RKO (cell line): Measurements from ENCODE around the gene IRF5.

Source experiments
- DNase-seq: peaks from one replicate; pipeline ENCODE4 v3.0.0-alpha.2; 2016; ENCODE audit warnings: low spot score

Gene IRF5, protein sequence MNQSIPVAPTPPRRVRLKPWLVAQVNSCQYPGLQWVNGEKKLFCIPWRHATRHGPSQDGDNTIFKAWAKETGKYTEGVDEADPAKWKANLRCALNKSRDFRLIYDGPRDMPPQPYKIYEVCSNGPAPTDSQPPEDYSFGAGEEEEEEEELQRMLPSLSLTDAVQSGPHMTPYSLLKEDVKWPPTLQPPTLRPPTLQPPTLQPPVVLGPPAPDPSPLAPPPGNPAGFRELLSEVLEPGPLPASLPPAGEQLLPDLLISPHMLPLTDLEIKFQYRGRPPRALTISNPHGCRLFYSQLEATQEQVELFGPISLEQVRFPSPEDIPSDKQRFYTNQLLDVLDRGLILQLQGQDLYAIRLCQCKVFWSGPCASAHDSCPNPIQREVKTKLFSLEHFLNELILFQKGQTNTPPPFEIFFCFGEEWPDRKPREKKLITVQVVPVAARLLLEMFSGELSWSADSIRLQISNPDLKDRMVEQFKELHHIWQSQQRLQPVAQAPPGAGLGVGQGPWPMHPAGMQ

GRCh38 chr7:128937647-128938543, at the start of gene IRF5:
IRF5 (plus strand) TSS chr7:128937927; CDS start chr7:128942082, 4,155 bp downstream.
- peak; percentile 86 for DNase-seq

DNA sequence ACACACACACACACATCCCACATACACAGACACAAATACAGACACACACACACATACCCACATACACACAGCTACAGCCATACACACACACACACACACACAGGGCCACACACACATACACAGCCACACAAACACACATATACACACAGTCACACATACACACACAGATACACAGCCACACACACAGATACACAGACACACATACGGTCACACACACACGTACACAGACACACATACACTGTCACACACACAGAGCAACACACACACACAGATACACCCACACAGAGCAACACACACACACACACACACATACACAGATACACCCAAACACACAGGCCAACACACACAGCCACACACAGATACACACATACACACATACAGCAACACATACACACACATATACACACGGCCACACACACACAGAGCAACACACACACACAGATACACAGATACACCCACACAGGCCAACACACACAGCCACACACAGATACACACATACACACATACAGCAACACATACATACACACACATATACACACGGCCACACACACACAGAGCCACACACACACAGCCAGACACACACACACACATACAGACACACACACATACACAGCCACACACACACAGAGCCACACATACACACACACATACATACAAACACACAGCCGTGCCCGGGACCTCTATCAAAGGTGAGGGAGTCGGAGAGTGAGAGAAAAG, 49.5 kb upstream of the IRF5 start:
- no peak for DNase-seq

DNA sequence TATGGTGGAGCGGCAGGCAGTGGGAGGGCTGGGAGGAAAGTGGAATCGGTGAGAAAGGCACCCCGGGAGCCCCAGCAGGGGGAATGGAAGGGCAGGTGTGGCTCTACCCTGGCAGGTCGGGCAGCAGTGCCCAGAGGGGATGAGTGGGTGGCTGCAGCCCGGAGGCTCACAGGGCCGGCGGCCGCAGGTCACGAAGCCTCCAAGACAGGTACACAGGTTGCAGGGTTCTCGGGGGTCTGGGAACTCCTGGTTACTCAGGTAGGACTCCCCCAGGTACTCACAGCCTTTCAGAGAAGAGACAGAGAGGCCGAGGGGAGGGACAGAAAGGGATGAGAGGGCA, 49.0 kb upstream of the IRF5 start:
- DNase-seq = no peak

DNA sequence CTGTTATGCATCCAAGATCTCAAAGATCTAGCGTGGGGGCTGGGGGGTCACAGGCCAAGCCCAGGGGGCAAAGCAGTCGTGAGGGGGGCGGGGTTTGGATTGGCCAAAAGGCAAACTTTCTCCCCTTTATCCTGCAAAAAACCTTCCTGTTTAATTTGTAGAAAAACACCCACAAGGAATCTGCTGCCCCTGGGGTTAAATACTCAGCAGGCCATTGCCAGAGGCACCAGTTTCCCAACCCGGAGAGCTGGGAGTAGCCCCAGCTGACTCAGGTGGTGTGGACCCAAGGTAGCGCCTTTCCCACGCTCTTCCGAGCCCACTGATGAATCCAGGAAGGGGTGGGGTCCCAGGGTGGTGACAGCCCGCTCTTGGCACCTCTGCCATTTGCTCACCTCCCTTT, 48.6 kb upstream of the IRF5 start:
- no peak for DNase-seq

DNA sequence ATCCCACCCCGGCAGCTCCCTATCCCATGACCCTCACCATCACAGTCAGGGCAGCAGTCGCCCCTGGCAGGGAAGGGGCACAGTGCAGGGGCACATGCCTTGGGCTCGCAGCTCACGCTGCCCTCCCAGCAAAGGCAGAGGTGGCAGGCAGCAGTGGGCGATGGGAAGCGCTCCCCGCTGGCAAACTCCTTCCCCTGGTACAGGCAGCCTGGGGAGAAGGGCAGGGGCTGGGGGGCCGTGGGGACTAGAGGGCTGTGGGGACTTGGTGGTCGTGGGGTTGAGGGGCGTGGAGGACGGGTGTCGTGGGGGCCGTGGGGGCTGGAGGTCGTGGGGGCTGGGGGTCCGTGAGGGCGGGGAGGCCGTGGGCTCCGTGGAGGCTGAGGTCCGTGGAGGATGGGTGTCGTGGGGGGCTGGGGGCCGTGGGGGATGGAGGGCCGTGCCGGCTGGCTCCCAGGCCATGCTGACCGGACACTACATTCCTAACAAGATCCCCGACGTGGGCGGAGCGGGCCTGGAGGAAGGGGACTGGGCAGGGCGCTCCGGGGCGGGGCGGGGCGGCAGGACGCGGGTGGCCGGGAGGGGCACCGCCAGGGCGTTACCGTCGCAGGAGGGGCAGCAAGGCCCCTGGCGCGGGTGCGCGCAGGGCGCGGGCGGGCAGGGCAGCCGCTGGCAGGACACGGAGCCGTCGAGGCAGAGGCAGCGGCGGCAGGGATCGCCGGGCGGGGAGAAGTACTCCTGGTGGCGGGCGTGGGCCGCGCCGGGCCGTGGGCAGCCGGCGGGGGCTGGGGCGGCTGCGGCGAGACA, 47.2 kb upstream of the IRF5 start:
- no peak for DNase-seq

- no peak for DNase-seq
These were observed 46.4 kb upstream of the IRF5 start for GRCh38 chr7:128891110-128891941.

GRCh38 chr7:128891942-128892269, 45.8 kb upstream of the IRF5 start:
- no peak for DNase-seq

- DNase-seq = no peak
These were observed 45.0 kb upstream of the IRF5 start for GRCh38 chr7:128892521-128893250.

DNA sequence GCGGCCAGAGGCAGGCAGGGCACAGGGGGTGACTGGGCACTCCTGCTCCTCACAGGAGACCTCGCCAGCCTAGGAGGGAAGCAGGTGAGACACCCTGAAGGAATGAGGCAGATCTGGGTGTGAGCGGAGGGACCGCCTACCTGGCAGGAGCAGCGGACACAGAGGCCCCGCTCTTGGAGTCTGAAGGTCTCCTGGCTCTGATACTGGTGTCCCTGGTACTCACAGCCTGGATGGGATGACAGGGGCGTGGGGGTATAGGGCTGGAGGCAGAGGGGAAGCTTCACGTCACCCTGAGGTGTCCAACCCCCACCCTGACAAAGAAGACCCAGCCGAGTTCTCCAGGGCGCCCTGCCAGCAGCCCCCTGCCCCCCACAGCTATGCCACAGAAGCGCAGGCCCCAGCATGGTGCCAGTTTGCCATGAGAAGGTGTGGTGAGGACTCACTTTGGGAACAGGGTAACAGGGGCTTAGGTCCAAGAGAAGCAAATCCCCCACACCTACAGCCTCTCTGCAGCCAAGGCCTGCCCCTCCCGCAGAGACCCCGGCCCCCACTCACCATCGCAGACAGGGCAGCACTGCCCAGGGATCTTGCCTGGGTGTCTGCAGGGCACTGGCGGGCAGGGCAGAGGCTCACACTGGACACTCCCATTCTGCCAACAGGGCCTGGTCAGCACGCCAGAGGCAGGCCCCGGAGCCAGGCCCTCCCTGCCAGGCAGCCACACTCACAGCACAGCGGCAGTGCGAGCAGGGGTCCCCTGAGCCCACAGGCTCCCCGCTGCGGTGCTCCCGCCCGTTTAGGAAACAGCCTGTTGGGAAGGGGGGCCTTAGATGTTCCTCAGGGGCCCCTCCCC, 44.3 kb upstream of the IRF5 start:
- DNase-seq = no peak

GRCh38 chr7:128894101-128894440, 43.7 kb upstream of the IRF5 start:
- no peak for DNase-seq

DNA sequence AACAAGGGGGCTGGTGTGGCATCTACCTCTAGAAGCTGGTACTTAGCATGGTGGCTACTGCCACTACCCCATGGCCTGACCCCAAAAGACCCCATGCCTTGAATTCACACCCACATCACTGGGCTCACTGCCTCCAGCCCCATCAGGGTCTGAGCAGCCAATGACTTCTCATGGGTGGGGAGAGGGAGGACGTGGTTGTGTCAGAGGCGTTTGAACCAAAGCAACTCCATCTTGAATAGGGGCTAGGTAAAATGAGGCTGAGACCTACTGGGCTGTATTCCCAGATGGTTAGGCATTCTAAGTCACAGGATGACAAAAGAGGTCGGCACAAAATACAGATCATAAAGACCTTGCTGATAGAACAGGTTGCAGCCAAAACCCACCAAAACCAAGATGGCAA, 42.4 kb upstream of the IRF5 start:
- DNase-seq = no peak

- DNase-seq = no peak
These were observed 38.3 kb upstream of the IRF5 start for GRCh38 chr7:128899392-128899791.

- DNase-seq = no peak
These were observed 37.5 kb upstream of the IRF5 start for GRCh38 chr7:128900237-128900636.

- no peak for DNase-seq
These were observed 34.8 kb upstream of the IRF5 start for GRCh38 chr7:128902761-128903585.

DNA sequence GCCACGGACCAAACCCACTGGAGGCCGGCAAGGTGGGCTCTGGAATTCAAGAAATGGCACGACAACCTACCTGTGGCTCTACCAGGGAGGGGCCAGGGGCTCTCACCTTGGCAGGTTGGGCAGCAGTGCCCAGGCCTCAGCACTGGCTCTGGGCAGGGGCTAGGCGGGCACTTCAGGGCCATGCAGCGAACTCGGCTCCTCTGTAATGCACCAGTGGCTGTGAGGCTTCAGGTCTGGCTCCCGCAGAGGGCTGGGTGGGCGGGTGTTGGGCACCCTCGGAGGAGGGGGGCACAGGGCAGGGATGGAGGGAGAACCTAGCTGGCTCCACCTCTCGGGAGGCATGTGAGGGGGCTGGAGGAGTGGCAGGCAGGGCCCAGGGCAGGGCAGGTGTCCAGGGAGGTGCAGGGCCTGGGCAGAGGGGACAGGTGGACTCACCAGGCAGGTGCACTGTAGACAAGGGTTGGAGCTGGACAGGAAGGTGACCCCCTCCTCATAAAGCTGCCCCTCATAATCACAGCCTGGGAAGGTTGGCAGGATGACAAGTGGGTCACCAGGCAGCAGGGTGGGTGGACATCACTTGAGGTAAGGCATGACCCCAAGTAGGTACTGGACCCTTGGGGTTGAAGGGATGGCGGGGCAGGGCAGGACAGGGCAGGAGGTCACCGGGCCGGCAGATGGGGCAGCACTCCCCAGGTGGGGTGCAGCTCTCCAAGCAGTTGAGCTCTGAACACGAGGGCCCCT, 33.9 kb upstream of the IRF5 start:
- DNase-seq = no peak

DNA sequence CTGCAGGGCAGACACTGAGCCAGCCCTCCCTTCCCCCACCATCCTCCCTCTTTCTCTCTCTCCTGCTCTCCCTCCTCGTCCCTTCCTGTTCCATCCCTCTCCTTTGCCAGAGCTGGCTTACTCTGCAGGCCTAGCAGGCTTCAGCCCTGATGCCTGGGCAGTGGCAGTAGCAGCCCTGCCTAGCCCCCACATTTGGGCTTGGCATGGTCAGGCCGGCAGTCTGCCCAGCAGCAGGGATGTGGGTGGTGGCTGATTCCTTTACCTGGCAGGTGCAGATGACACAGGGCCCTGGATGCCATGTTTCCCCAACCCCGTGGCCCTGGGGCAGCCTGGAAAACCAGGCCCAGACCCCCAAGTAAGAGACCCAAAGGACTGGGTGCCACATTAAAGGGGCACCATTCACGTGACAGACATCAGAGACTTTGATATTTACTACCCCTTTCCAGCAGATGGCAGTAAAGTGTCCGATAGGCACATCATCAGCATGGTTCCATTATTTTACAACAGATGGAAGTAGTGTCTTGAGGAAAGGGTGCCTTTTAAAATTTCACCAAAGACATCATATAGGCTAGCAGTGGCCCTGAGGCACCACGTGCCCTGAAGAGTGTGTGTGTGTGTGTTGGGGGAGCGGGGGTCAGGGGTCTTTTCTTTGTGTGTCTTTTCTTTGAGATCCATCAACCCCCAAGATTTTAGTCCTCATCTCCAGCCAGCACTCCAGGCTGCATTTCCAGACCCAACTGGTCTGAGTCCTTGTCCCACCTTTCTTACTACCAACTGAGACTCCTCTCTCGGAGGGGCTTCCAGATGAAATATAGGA, 33.1 kb upstream of the IRF5 start:
- peak; percentile 76 for DNase-seq
